Keratinocyte (primary cell): ENCODE measurements around the gene TAPT1. TPM values are rescaled to one million over a fixed set of nuclear protein-coding genes. Genes with fewer than 3 reads are reported as not detected.

Experiments
- DNase-seq: peaks from one replicate; pipeline ENCODE4 v3.0.0-alpha.2; 2011; ENCODE audit warnings: low read depth, missing footprints, low spot score
- FAIRE-seq: peaks from 2 replicates; lab custom pipeline; 2011; peaks lifted over from hg19 to GRCh38; lab: Jason Lieb, UNC
- H2AFZ ChIP-seq: 2 replicates; pipeline ENCODE4 v1.6.0; 2012; ENCODE audit warnings: low read length, control low read depth, inconsistent platforms; ENCODE audit not compliant: control insufficient read depth
- H3K27ac ChIP-seq: 2 replicates; pipeline ENCODE4 v1.5.1; 2011; ENCODE audit warnings: low read length; ENCODE audit not compliant: control insufficient read depth, insufficient read depth
- H3K27me3 ChIP-seq: 3 replicates; pipeline ENCODE4 v1.6.0; 2011; ENCODE audit warnings: low read length; ENCODE audit not compliant: control insufficient read depth, insufficient read depth; ENCODE audit errors: extremely low read depth
- H3K36me3 ChIP-seq, 2 experiments: 2 replicates in 1 of 2; 3 replicates in 1 of 2; pipeline ENCODE4 v1.5.1; 2011; ENCODE audit warnings: low read length in 2 of 2, mild to moderate bottlenecking in 1 of 2; ENCODE audit not compliant: control insufficient read depth in 2 of 2, insufficient read depth in 2 of 2; ENCODE audit errors: extremely low read depth in 1 of 2
- H3K4me1 ChIP-seq: 3 replicates; pipeline ENCODE4 v1.5.1; 2011; ENCODE audit warnings: low read length; ENCODE audit not compliant: control insufficient read depth, insufficient read depth; ENCODE audit errors: extremely low read depth
- H3K4me2 ChIP-seq: 3 replicates; pipeline ENCODE4 v1.6.0; 2011; ENCODE audit warnings: low read depth, low read length; ENCODE audit not compliant: control insufficient read depth, insufficient read depth; ENCODE audit errors: extremely low read depth
- H3K4me3 ChIP-seq, 3 experiments: fragments of 200-600 bp in 1 of 3; sonication (generic) in 1 of 3; 2 replicates in 2 of 3; 3 replicates in 1 of 3; pipeline ENCODE4 v1.5.1; 2011 to 2016; ENCODE audit warnings: low read length in 3 of 3, mild to moderate bottlenecking in 3 of 3, control low read depth in 2 of 3, inconsistent platforms in 1 of 3, low read depth in 1 of 3, mixed read lengths in 1 of 3, mixed run types in 1 of 3, moderate library complexity in 1 of 3; ENCODE audit not compliant: control insufficient read depth in 2 of 3, insufficient read depth in 2 of 3; ENCODE audit errors: extremely low read depth in 1 of 3
- H3K79me2 ChIP-seq: 2 replicates; pipeline ENCODE4 v1.6.0; 2012; ENCODE audit warnings: low read length; ENCODE audit not compliant: control insufficient read depth, insufficient read depth
- H3K9ac ChIP-seq: 3 replicates; pipeline ENCODE4 v1.6.0; 2011; ENCODE audit warnings: low read length; ENCODE audit not compliant: control insufficient read depth, insufficient read depth; ENCODE audit errors: extremely low read depth
- H3K9me1 ChIP-seq: 3 replicates; pipeline ENCODE4 v1.6.0; 2011; ENCODE audit warnings: low read length; ENCODE audit not compliant: control insufficient read depth, insufficient read depth; ENCODE audit errors: extremely low read depth
- H3K9me3 ChIP-seq: 2 replicates; pipeline ENCODE4 v1.5.1; 2012; ENCODE audit warnings: low read depth, low read length; ENCODE audit not compliant: control insufficient read depth
- H4K20me1 ChIP-seq: 3 replicates; pipeline ENCODE4 v1.6.0; 2011; ENCODE audit warnings: low read length; ENCODE audit not compliant: control insufficient read depth, insufficient read depth; ENCODE audit errors: extremely low read depth
- CTCF ChIP-seq, 3 experiments: IDR thresholded peaks in 1 of 3; conservative IDR thresholded peaks in 1 of 3; optimal IDR thresholded peaks in 1 of 3; 2 replicates in 2 of 3; 3 replicates in 1 of 3; pipeline versions ENCODE3 to v1.5.1; 2011; ENCODE audit warnings: low read length in 3 of 3, mild to moderate bottlenecking in 3 of 3, moderate library complexity in 2 of 3, control low read depth in 1 of 3, inconsistent platforms in 1 of 3; ENCODE audit not compliant: insufficient read depth in 2 of 3; ENCODE audit errors: extremely low read depth in 1 of 3
- EZH2 ChIP-seq: IDR thresholded peaks from one replicate; pipeline ENCODE4 v1.6.1; 2012; ENCODE audit warnings: inconsistent platforms, mild to moderate bottlenecking, low read length, moderate library complexity
- dilution Hi-C: fragments of 300-500 bp; cut with MboI; formaldehyde crosslinking; loops from one replicate; pipeline ENCODE4 v1.7.0; 2020; ENCODE audit warnings: low sequenced_read_pairs; ENCODE audit not compliant: extremely low pct_ligation_motif_present
- polyA plus RNA-seq, 5 experiments: library from polyadenylated mRNA; depleted of rRNA in 3 of 5; stranded (reverse) in 3 of 5; stranded (forward) in 1 of 5; unstranded in 1 of 5; fragments of >200 nt; gene quantifications; 1 replicate in 1 of 5; 2 replicates in 3 of 5; 3 replicates in 1 of 5; pipeline versions ENCODE4 v1.2.1 to v1.2.3, GENCODE V29; 2011 to 2012; ENCODE audit warnings: missing spikeins in 2 of 5, low read depth in 1 of 5, low replicate concordance in 1 of 5

Gene TAPT1
- polyA plus RNA-seq, 1 donor (not counting 4 experiments of a cell fraction or from before 2014, with no cell fraction given) = 10.7 TPM

DNA sequence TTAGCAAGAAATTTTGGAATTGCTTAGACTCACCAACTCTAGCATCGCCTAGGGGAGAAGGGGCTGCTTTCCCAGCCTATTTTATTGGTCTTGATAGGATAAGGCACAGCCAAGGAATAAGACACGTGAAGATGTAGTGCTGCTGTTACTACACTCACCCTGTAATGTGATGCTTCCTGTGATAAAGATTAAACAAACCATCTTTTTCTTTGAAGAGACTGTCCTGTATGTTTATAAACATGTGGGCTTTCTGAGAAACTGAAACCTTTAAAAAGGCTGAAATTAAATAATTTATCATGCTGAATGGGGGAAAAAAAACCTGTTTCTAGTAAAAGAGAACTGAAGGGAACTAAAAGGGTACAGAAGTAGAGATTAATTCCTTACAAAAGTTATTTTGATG lies 13.2 kb downstream of the TAPT1 start:
- H2AFZ ChIP-seq = no peak overlapping the region
- H3K27me3 ChIP-seq = no peaks in the 10 kb centered on the region
- H3K9me3 ChIP-seq = no peaks in the 10 kb centered on the region
- H3K27ac ChIP-seq = no peak overlapping the region
- no peaks in the 10 kb centered on the region for H4K20me1 ChIP-seq
- H3K79me2 ChIP-seq = peaks cover 6% of the 10 kb centered on the region
- FAIRE-seq (no peak), DNase-seq (no peak)
- no peak for TF ChIP-seq EZH2
- no peak for TF ChIP-seq CTCF (optimal IDR thresholded peaks at IDR 0.05 in 1 of 3, IDR thresholded peaks at IDR 0.05 in 1 of 3, conservative IDR thresholded peaks at IDR 0.05 in 1 of 3; ENCODE audit: extremely low read depth in 1 of 3, insufficient read depth in 2 of 3, low read length in 3 of 3)
- no peak overlapping the region for H3K4me2 ChIP-seq
- H3K36me3 ChIP-seq = peaks cover 0 to 1% of the 10 kb centered on the region in 2 experiments
- H3K9ac ChIP-seq = no peak overlapping the region
- no peaks in the 10 kb centered on the region for H3K4me1 ChIP-seq
- dilution Hi-C loops = no loop called here
- no peak overlapping the region for H3K4me3 ChIP-seq
- H3K9me1 ChIP-seq = peaks cover 2% of the 10 kb centered on the region

- H3K4me3 ChIP-seq = no peak overlapping the region
- no peaks in the 10 kb centered on the region for H3K9me3 ChIP-seq
- TF ChIP-seq EZH2 = no peak
- TF ChIP-seq CTCF (optimal IDR thresholded peaks at IDR 0.05 in 1 of 3, IDR thresholded peaks at IDR 0.05 in 1 of 3, conservative IDR thresholded peaks at IDR 0.05 in 1 of 3; ENCODE audit: extremely low read depth in 1 of 3, insufficient read depth in 2 of 3, low read length in 3 of 3) = no peak
- H3K79me2 ChIP-seq = peaks cover 3% of the 10 kb centered on the region
- H3K4me1 ChIP-seq = no peaks in the 10 kb centered on the region
- H3K27me3 ChIP-seq = no peaks in the 10 kb centered on the region
- no peak overlapping the region for H3K9ac ChIP-seq
- DNase-seq (no peak), FAIRE-seq (no peak)
- peaks cover 2% of the 10 kb centered on the region for H3K9me1 ChIP-seq
- no peak overlapping the region for H3K4me2 ChIP-seq
- dilution Hi-C loops = no loop called here
- H3K27ac ChIP-seq = no peak overlapping the region
- peaks cover 0 to 1% of the 10 kb centered on the region in 2 experiments for H3K36me3 ChIP-seq
- H4K20me1 ChIP-seq = no peaks in the 10 kb centered on the region
- H2AFZ ChIP-seq = no peak overlapping the region
These were observed 14.0 kb downstream of the TAPT1 start for GRCh38 chr4:16212138-16212782.
